Measurements from ENCODE around the gene CKS2. TPM values are rescaled to one million over a fixed set of nuclear protein-coding genes. Genes with fewer than 3 reads are reported as not detected.
A peak's percentile ranks its signal among the peaks of the same experiment; 100 is the strongest.

The CKS2 gene
- polyA plus RNA-seq (40.2 and 48.5 TPM in 2 replicates), polyA minus RNA-seq (20.8 and 22.9 TPM in 2 replicates)

DNA sequence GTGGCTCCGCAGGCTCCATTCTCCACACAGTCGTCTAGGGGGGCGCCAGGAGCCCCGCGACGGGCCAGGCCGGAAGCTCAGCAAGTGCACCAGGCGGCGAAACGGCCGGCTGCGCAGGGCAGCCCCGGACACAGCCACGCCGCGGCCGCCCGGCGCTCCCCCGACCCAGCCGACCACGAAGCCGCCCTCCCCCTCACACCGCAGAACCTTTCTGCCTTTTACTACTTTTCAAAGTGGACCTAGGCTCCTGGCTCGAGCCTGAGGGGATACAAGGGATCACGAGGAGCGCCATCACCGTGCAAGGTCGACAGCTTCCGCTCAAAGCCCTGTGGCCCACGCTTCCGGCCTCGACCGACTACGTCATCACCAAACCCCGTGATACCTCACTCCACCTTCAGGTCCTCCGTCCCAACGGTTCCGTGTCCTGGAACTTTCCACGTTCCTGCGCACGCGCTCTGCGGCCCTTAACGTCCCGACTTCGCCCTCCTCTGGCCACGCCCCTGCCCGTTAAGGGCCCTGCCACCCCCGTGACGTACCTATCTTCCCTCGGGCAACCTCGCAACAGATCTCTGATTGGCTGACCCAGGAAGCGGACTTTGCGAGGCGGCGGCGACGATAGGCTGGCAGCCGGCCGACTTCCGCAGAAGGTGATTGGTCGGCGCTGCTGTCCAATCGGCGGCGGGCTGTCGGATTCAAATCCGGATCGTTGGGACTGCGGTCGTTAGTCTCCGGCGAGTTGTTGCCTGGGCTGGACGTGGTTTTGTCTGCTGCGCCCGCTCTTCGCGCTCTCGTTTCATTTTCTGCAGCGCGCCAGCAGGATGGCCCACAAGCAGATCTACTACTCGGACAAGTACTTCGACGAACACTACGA is at the start of gene CKS2:
TSS of gene CKS2 (plus strand) at position 721 of the 871 bp plus-strand sequence. CDS start at position 819, 98 bp downstream.
- no peaks in the 10 kb centered on the region for H3K9me3 ChIP-seq (ENCODE audit: low read length)

DNA sequence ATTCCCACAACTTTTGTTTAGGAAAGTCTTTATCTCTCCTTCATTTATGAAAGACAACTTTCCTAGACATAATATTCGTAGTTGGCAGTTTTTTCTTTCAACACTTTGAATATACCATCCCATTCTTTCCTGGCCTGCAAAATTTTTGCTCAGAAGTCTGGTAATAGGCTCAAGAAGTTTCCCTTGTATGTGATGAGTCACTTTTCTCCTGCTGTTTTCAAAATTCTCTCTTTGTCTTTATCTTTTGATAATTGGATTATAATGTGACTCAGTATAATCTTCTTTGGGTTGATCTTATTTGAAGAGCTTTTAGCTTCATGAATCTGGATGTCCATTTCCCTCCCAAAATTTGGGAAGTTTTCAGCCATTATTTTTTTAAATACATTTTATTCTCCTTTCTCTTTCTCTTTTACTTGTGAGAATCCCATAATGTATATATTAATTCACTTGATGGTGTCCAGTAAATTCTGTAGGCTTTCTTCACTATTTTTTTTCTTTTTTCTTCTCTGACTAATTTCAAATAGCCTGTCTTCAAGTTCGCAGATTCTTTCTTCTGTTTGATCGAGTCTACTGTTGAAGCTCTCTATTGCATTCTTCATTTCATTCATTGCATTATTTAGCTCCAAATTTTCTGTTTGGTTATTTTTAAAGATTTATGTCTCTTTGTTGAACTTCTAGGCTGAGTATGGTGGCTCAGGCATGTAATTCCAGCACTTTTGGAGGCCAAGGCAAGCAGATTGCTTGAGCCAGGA is 37.3 kb upstream of the CKS2 start:
- H3K9ac ChIP-seq (ENCODE audit: low read length), result no peak overlapping the region
- no peak overlapping the region for H2AFZ ChIP-seq (ENCODE audit: low read depth, low read length)
- H3K4me2 ChIP-seq (ENCODE audit: low read length), result no peak overlapping the region
- no peak overlapping the region for H3K27ac ChIP-seq (ENCODE audit: low read length)
- no peaks in the 10 kb centered on the region for H3K9me2 ChIP-seq (ENCODE audit: insufficient read depth, low read length)
- no peak overlapping the region for H3K4me3 ChIP-seq (ENCODE audit: low read length)
- H3K9me3 ChIP-seq (ENCODE audit: low read length), result peaks cover 9% of the 10 kb centered on the region
- no peaks in the 10 kb centered on the region for H4K20me1 ChIP-seq (ENCODE audit: insufficient read depth)
- no peaks in the 10 kb centered on the region for H3K27me3 ChIP-seq (ENCODE audit: insufficient read depth, low read depth, low read length)
- H3K36me3 ChIP-seq (ENCODE audit: insufficient read depth, low read length), result no peaks in the 10 kb centered on the region
- H3F3A ChIP-seq (ENCODE audit: insufficient read depth, low read length, poor library complexity, severe bottlenecking), result no peaks in the 10 kb centered on the region
- H3K79me2 ChIP-seq (replicated peaks; ENCODE audit: insufficient read depth, low read length), result no peaks in the 10 kb centered on the region
- TF ChIP-seq, protein P1, sequence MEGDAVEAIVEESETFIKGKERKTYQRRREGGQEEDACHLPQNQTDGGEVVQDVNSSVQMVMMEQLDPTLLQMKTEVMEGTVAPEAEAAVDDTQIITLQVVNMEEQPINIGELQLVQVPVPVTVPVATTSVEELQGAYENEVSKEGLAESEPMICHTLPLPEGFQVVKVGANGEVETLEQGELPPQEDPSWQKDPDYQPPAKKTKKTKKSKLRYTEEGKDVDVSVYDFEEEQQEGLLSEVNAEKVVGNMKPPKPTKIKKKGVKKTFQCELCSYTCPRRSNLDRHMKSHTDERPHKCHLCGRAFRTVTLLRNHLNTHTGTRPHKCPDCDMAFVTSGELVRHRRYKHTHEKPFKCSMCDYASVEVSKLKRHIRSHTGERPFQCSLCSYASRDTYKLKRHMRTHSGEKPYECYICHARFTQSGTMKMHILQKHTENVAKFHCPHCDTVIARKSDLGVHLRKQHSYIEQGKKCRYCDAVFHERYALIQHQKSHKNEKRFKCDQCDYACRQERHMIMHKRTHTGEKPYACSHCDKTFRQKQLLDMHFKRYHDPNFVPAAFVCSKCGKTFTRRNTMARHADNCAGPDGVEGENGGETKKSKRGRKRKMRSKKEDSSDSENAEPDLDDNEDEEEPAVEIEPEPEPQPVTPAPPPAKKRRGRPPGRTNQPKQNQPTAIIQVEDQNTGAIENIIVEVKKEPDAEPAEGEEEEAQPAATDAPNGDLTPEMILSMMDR (IDR thresholded peaks at IDR 0.05; ENCODE audit: poor library complexity, severe bottlenecking), result no peak
- TF ChIP-seq POLR2AphosphoS5 (IDR thresholded peaks at IDR 0.05) (no peak), RAD21 (conservative IDR thresholded peaks at IDR 0.05) (no peak), TAF1 (IDR thresholded peaks at IDR 0.05; ENCODE audit: low read depth) (no peak), MXI1 (conservative IDR thresholded peaks at IDR 0.05; ENCODE audit: poor library complexity, severe bottlenecking) (no peak), EZH2 (IDR thresholded peaks at IDR 0.05; ENCODE audit: borderline replicate concordance, insufficient read depth, low read length, poor library complexity, severe bottlenecking) (no peak)
- TF ChIP-seq, protein P2, sequence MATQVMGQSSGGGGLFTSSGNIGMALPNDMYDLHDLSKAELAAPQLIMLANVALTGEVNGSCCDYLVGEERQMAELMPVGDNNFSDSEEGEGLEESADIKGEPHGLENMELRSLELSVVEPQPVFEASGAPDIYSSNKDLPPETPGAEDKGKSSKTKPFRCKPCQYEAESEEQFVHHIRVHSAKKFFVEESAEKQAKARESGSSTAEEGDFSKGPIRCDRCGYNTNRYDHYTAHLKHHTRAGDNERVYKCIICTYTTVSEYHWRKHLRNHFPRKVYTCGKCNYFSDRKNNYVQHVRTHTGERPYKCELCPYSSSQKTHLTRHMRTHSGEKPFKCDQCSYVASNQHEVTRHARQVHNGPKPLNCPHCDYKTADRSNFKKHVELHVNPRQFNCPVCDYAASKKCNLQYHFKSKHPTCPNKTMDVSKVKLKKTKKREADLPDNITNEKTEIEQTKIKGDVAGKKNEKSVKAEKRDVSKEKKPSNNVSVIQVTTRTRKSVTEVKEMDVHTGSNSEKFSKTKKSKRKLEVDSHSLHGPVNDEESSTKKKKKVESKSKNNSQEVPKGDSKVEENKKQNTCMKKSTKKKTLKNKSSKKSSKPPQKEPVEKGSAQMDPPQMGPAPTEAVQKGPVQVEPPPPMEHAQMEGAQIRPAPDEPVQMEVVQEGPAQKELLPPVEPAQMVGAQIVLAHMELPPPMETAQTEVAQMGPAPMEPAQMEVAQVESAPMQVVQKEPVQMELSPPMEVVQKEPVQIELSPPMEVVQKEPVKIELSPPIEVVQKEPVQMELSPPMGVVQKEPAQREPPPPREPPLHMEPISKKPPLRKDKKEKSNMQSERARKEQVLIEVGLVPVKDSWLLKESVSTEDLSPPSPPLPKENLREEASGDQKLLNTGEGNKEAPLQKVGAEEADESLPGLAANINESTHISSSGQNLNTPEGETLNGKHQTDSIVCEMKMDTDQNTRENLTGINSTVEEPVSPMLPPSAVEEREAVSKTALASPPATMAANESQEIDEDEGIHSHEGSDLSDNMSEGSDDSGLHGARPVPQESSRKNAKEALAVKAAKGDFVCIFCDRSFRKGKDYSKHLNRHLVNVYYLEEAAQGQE (IDR thresholded peaks at IDR 0.05; ENCODE audit: borderline replicate concordance), result no peak

More for the DNA sequence above, at the start of gene CKS2:
- Histone ChIP-seq H3K27me3 (ENCODE audit: insufficient read depth, low read depth, low read length) (no peaks in the 10 kb centered on the region), H4K20me1 (ENCODE audit: insufficient read depth) (no peaks in the 10 kb centered on the region), H3K4me2 (ENCODE audit: low read length) (peak within 1 kb of the TSS; percentile 96), H3K36me3 (ENCODE audit: insufficient read depth, low read length) (peaks cover under 1% of the 10 kb centered on the region), H3K27ac (ENCODE audit: low read length) (peak within 1 kb of the TSS; percentile 96), H3K79me2 (replicated peaks; ENCODE audit: insufficient read depth, low read length) (peaks cover 44% of the 10 kb centered on the region), H2AFZ (ENCODE audit: low read depth, low read length) (peak within 1 kb of the TSS; percentile 61), H3K9me2 (ENCODE audit: insufficient read depth, low read length) (no peaks in the 10 kb centered on the region), H3F3A (ENCODE audit: insufficient read depth, low read length, poor library complexity, severe bottlenecking) (peaks cover 5% of the 10 kb centered on the region), H3K9ac (ENCODE audit: low read length) (peak within 1 kb of the TSS; percentile 91), H3K4me3 (ENCODE audit: low read length) (peak within 1 kb of the TSS; percentile 74)
- TF ChIP-seq EP300 (conservative IDR thresholded peaks at IDR 0.05; ENCODE audit: poor library complexity, severe bottlenecking) (peak; percentile 92), EZH2 (IDR thresholded peaks at IDR 0.05; ENCODE audit: borderline replicate concordance, insufficient read depth, low read length, poor library complexity, severe bottlenecking) (no peak), POLR2AphosphoS5 (IDR thresholded peaks at IDR 0.05) (peak; percentile 98), TAF1 (IDR thresholded peaks at IDR 0.05; ENCODE audit: low read depth) (peak; percentile 66), SMC3 (conservative IDR thresholded peaks at IDR 0.05; ENCODE audit: poor library complexity) (peak; percentile 68), MXI1 (conservative IDR thresholded peaks at IDR 0.05; ENCODE audit: poor library complexity, severe bottlenecking) (peak; percentile 98), RAD21 (conservative IDR thresholded peaks at IDR 0.05) (peak; percentile 58)
- TF ChIP-seq, protein P1 (IDR thresholded peaks at IDR 0.05; ENCODE audit: poor library complexity, severe bottlenecking), result peak; percentile 28
- TF ChIP-seq, protein P2 (IDR thresholded peaks at IDR 0.05; ENCODE audit: borderline replicate concordance), result peak; percentile 79
